HG03342 (cell line): ENCODE results near the gene REXO4.
"Not testable (repeated sequence)": the region's sequence is repeated elsewhere in the genome, so short reads cannot be mapped to it uniquely, and the experiment has no call there.

Source experiments
- ATAC-seq: cut with Tn5 transposase; IDR thresholded peaks from one replicate; pipeline ENCODE4 v1.9.1; 2021; ENCODE audit warnings: mild to moderate bottlenecking, moderate library complexity; ENCODE audit not compliant: unreplicated experiment

REXO4 gene

GRCh38 chr9:133451865-133452264, 34.1 kb upstream of the REXO4 start:
- ATAC-seq, result not testable (repeated sequence)

DNA sequence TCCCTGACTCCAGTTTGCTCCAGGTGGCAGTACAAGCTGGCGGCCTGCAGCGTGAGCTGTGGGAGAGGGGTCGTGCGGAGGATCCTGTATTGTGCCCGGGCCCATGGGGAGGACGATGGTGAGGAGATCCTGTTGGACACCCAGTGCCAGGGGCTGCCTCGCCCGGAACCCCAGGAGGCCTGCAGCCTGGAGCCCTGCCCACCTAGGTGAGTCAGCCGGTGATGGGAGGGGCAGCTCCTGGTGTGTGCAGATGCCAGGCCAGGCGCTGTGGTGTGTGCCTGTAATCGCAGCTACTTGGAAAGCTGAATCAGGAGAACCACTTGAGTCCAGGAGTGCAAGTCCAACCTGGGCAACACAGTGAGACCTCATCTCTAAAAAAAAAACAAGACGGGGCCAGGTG, 31.9 kb upstream of the REXO4 start:
- ATAC-seq, result no peak

DNA sequence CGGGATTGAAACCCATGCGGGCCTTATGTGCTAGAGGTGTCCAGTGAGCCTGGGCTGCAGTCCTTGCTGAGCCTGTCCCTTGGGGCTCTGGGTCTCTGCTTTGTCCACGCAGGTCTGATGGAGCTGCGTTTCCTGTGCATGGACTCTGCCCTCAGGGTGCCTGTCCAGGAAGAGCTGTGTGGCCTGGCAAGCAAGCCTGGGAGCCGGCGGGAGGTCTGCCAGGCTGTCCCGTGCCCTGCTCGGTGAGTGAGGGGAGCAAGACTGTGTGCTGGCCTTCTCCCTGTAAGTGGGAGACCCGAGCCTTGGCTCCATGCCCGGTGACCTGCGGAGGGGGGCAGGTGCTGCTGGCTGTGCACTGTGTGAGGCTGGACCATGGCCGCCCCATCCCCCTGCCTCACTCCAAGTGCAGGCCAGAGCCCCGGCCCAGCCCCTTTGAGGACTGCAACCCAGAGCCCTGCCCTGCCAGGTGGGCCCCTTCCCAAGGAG, 30.7 kb upstream of the REXO4 start:
- no peak for ATAC-seq

DNA sequence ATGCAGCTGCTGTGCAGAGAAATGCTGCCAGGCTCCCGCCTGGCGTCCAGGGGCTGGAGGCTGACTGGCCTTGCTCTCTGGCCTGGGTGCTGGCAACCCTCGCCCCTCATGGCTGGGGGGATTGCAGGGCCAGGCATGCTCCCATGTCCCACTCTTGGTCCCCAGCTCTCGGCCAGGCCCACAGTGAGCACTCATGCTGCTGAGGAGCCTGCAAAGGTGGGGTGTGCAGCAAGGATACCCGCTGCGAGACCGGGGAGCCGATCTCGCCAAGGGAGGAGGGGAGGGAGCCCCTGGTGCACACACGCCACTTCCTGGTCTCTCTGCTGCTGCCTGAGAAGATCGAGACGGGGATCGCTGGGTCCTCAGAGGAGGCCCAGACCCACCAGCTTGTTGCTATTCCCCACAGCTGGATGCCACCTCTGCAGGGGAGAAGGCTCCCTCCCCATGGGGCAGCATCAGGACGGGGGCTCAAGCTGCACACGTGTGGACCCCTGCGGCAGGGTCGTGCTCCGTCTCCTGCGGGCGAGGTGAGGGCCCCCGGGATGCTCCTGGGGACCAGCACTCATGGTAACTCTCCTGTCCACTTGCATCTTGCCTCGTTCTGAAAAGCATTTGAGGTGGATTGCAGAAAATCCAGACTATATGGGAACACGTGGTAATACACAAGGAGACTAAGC, 27.6 kb upstream of the REXO4 start:
- no peak for ATAC-seq

DNA sequence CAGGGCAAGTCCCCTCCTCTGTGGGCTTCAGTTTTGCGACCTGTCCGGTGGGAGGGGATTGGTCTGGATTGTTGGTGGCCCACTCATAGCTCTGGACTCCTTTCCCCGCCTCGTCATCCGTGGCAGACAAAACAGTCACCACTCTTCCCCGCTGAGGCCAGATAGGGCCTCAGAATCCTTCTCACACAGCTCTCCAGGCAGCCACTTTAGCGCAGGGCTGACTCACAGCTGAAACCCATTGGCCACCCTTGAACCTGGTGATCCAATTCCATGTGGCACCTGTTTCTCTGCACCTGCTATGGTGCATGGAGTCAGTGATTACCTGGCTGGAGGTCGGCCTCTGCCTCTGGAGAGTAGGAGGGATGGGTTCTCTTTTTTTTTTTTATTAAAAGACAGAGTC, 26.2 kb upstream of the REXO4 start:
- ATAC-seq, result no peak

DNA sequence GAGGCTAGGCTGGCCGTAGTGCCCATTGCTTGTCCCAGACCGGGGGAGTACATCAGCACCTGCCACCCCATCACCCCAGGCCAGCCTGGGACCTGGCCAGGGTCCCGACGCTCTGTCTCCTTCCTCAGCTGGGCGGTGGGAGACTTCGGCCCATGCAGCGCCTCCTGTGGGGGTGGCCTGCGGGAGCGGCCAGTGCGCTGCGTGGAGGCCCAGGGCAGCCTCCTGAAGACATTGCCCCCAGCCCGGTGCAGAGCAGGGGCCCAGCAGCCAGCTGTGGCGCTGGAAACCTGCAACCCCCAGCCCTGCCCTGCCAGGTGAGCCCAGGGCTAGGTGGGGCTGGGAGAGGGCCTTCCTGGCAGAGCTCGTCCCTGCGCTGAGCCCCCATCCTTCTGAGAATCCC, 25.4 kb upstream of the REXO4 start:
- no peak for ATAC-seq

- no peak for ATAC-seq
Observed at GRCh38 chr9:133441571-133441970, 23.8 kb upstream of the REXO4 start.

DNA sequence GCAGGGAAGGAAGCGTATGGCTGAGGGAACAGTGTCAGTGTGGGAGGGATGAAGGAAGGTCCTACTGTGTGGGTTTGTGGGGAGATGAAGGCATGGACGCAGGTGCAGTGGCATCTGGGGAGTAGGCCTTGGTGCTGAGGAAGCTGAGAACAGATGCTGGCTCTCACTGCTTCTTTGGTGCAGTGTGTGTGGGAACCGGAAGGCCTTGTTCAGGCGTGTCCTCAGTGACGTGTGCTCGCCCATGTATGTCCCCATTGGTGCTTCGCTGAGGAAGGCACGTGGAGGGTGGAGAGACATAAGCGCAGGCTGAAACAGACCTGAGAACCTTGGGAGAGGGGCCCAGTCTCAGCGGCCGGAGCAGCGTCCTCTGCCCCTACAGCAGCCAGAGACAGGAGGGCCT, 23.1 kb upstream of the REXO4 start:
- peak; percentile 71 for ATAC-seq

DNA sequence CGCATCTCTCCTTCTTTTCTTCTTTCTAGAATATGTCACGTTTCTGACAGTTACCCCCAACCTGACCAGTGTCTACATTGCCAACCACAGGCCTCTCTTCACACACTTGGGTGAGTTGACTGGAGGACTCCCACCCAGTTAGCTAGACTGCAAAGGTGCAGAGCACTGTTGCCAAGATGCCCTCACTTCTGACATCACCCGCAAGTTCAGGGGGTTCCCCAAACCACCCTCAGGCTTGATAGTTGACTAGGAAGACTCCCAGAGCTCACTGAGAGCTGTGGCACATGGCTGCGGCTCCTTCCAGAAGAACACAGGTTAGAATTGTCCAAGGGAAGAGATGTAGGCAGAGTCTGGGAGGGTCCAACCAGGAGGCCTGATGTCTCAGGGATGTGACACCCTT, 21.5 kb upstream of the REXO4 start:
- ATAC-seq, result no peak

DNA sequence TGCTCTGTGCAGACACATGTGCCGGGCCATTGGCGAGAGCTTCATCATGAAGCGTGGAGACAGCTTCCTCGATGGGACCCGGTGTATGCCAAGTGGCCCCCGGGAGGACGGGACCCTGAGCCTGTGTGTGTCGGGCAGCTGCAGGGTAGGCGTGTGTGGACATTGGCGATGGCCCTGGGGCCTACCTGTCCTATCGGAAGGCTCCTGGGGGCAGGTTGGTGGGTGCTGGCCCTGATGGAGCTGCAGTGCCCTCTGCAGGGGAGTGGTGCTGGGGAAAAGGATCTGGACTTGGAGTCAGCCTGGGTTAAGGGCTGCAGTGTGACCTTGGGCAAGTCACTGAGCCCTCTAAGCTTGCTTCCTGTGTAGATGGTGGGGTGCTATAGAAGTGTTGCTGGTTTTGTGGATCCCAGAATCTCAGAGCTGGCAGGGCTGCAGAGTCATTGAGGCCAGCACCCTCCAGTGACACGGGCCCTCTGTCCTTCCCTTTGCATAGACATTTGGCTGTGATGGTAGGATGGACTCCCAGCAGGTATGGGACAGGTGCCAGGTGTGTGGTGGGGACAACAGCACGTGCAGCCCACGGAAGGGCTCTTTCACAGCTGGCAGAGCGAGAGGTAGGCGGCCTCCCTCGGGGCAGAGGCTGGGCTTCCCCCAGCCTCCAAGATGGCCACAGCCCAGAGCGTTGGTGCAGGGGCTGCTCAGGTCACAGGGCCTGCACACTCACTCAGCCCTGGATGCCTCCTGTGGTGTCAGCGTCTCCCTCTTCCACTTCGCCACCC, 20.1 kb upstream of the REXO4 start:
- ATAC-seq, result no peak

GRCh38 chr9:133436681-133437080, 18.9 kb upstream of the REXO4 start:
- ATAC-seq, result no peak

DNA sequence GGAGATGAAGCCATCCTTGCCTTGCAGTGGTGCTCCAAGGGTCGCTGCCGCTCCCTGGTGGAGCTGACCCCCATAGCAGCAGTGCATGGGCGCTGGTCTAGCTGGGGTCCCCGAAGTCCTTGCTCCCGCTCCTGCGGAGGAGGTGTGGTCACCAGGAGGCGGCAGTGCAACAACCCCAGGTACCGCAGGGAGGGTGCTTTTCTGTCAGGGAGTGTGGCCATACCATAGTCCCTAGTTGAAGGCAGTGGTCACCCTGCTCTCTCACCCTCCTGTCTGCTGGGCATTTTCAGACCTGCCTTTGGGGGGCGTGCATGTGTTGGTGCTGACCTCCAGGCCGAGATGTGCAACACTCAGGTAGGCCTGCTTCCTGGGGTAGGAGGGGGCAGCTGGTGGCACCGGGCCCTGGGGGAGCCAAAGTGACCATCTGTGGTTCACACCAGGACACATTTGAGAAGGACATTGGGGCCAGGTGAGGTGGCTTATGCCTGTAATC, 15.6 kb upstream of the REXO4 start:
- ATAC-seq, result no peak

- no peak for ATAC-seq
Observed at GRCh38 chr9:133430244-133430643, 12.4 kb upstream of the REXO4 start.

- ATAC-seq, result no peak
Observed at GRCh38 chr9:133429641-133430161, 11.9 kb upstream of the REXO4 start.

- no peak for ATAC-seq
Observed at GRCh38 chr9:133429214-133429613, 11.4 kb upstream of the REXO4 start.

- ATAC-seq, result no peak
Observed at GRCh38 chr9:133428617-133429101, 10.8 kb upstream of the REXO4 start.

GRCh38 chr9:133427658-133428348, 10.0 kb upstream of the REXO4 start:
- ATAC-seq, result no peak

DNA sequence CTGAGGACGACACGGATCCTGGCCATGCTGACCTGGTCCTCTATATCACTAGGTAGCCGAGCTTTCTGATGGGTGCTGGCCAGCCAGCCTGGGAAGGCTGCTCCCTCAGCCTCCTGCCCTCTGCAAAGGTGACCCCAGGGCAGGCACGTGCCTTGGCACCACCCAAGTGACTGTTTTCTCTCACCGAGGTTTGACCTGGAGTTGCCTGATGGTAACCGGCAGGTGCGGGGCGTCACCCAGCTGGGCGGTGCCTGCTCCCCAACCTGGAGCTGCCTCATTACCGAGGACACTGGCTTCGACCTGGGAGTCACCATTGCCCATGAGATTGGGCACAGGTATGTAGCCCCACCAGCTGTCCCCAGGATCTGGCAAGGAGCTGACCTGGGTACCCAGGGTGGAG, 8.2 kb upstream of the REXO4 start:
- ATAC-seq, result no peak

GRCh38 chr9:133425049-133425632, 7.3 kb upstream of the REXO4 start:
- ATAC-seq, result no peak

DNA sequence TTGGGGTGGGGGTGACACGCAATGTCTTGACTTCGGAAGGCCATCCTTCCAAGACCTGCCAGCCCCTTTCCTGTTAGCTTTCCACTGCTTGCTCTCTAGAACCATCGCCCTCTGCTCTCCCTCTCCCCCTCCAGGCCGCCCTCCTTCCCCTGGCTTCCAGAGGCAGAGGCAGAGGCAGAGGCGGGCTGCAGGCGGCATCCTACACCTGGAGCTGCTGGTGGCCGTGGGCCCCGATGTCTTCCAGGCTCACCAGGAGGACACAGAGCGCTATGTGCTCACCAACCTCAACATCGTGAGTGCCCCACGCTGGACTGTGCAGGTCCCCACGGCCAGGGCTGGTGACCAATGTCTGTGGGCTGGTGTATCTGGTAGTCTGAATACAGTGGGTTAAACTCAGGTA, 6.4 kb upstream of the REXO4 start:
- ATAC-seq, result no peak

DNA sequence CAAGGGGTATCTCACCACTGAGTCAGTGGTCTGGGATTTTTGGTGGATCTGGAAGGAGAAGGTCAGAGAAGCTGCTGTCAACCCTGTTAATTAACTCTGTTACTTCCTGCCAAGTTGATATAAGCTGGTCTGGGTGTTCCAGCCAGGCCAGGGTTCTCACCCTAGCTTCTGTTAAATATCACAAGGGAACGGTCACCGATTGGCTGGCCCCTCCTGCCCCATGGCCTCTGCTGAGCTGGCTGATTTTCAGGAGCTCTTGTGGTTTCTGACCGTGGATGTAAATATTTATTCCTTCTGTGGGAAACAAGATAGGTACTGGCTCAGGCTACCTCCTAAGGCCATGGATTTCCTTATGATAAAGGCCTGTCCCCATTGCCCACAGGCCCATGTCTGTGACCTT, 5.4 kb upstream of the REXO4 start:
- ATAC-seq, result no peak
